Upper lobe of left lung (tissue), 6 donors: Measurements from ENCODE around the gene MEF2C. TPM values are rescaled to one million over a fixed set of nuclear protein-coding genes. Genes with fewer than 3 reads are reported as not detected.
A peak's percentile ranks its signal among the peaks of the same experiment; 100 is the strongest.

Experiments used
- ATAC-seq, 2 donors: fragments of 200-7000 bp; cut with Tn5 transposase; one replicate each; pipeline ENCODE4 v1.9.1; 2022; ENCODE audit warnings: mild to moderate bottlenecking in 2 of 2, moderate library complexity in 2 of 2; ENCODE audit not compliant: low FRiP score in 2 of 2
- DNase-seq, 2 donors: peaks; one replicate each; pipeline ENCODE4 v3.0.0-alpha.2; 2019 to 2020
- H3K27ac ChIP-seq, 4 donors: fragments of 200-600 bp; sonication (generic); one replicate each; pipeline ENCODE4 v1.5.1; 2016 to 2019
- H3K27me3 ChIP-seq, 4 donors: fragments of 200-600 bp; sonication (generic); one replicate each; pipeline ENCODE4 v1.5.1; 2017 to 2019
- H3K36me3 ChIP-seq, 4 donors: fragments of 200-600 bp; sonication (generic); one replicate each; pipeline ENCODE4 v1.5.1; 2016 to 2019
- H3K4me1 ChIP-seq, 4 donors: fragments of 200-600 bp; sonication (generic); one replicate each; pipeline ENCODE4 v1.5.1; 2018 to 2019
- H3K4me3 ChIP-seq, 4 donors: fragments of 200-600 bp; sonication (generic); one replicate each; pipeline ENCODE4 v1.5.1; 2017 to 2019; ENCODE audit warnings: mild to moderate bottlenecking in 2 of 4, moderate library complexity in 1 of 4
- H3K9me3 ChIP-seq, 4 donors: fragments of 200-600 bp; sonication (generic); one replicate each; pipeline ENCODE4 v1.5.1; 2018 to 2019
- CTCF ChIP-seq, 6 experiments: fragments of 450-650 bp in 4 of 6; fragments of 200-600 bp in 2 of 6; sonication (generic) in 2 of 6; IDR thresholded peaks; one replicate each; pipeline ENCODE4 v1.5.1; 2016 to 2019; ENCODE audit warnings: antibody characterized with exemption in 6 of 6
- EP300 ChIP-seq, 4 donors: sonication (generic); formaldehyde crosslinking; IDR thresholded peaks; one replicate each; pipeline ENCODE4 v1.5.1; 2017; ENCODE audit warnings: antibody characterized with exemption in 4 of 4, control low read depth in 2 of 4
- POLR2A ChIP-seq, 4 donors: fragments of 450-650 bp; IDR thresholded peaks; one replicate each; pipeline ENCODE4 v1.5.1; 2016 to 2017; ENCODE audit warnings: antibody characterized with exemption in 4 of 4, mild to moderate bottlenecking in 2 of 4
- POLR2AphosphoS5 ChIP-seq, 2 donors: sonication (generic); formaldehyde crosslinking; IDR thresholded peaks; one replicate each; pipeline ENCODE4 v1.5.1; 2017; ENCODE audit warnings: antibody characterized with exemption in 2 of 2
- WGBS, 2 donors: methylation state at CpG; one replicate each; pipeline ENCODE4 v1.1.5; 2017 to 2018; 5-methylcytosine and 5-hydroxymethylcytosine counted together
- total RNA-seq, 6 donors: library from RNA; depleted of rRNA in 4 of 6; stranded (reverse); fragments of >200 nt in 4 of 6; gene quantifications; one replicate each; pipeline versions ENCODE4 v1.1.0 to v1.2.1, GENCODE V29; 2016 to 2021
- donor health status: DM: no; HTN: no; CAD: no; lungs with moderate emphysema.
- donor health status: DM: no; HTN: yes; CAD: no; lungs with severe emphysema.

MEF2C gene
- total RNA-seq, 6 donors from 2014 or later, result 20.5 to 46.2 (median 35.8) TPM

- H3K4me1 ChIP-seq, result peaks cover 3 to 24% (median 14%) of the 10 kb centered on the region in 4 donors
- H3K36me3 ChIP-seq, result no peaks in the 10 kb centered on the region
- H3K9me3 ChIP-seq, result no peaks in the 10 kb centered on the region
- 48 to 53% methylated on average over 2 of the region's 2 CpGs for WGBS, 2 donors
- TF ChIP-seq POLR2A (IDR thresholded peaks at IDR 0.05), result no peak
- TF ChIP-seq EP300 (IDR thresholded peaks at IDR 0.05), result no peak
- no peak for TF ChIP-seq POLR2AphosphoS5 (IDR thresholded peaks at IDR 0.05)
- no peak for TF ChIP-seq CTCF (IDR thresholded peaks at IDR 0.05)
- H3K4me3 ChIP-seq, result no peak overlapping the region
- H3K27ac ChIP-seq, result peak overlapping the region in 3 of 4 donors; percentile 47 to 95 (median 81)
- DNase-seq (no peak), ATAC-seq (no peak)
- H3K27me3 ChIP-seq, result no peaks in the 10 kb centered on the region
These were observed 4.4 kb upstream of the MEF2C start for GRCh38 chr5:88887342-88887741.

GRCh38 chr5:88886746-88887341 is 3.9 kb upstream of the MEF2C start:
- TF ChIP-seq POLR2AphosphoS5 (IDR thresholded peaks at IDR 0.05), result no peak
- TF ChIP-seq POLR2A (IDR thresholded peaks at IDR 0.05), result no peak
- no peak for TF ChIP-seq EP300 (IDR thresholded peaks at IDR 0.05)
- no peak for TF ChIP-seq CTCF (IDR thresholded peaks at IDR 0.05)
- 36 to 37% methylated on average over 4 of the region's 4 CpGs for WGBS, 2 donors
- no peak for ATAC-seq

GRCh38 chr5:88886252-88886651 is 3.3 kb upstream of the MEF2C start:
- DNase-seq (no peak), ATAC-seq (no peak)
- Histone ChIP-seq H3K9me3 (no peaks in the 10 kb centered on the region), H3K27me3 (no peaks in the 10 kb centered on the region), H3K36me3 (no peaks in the 10 kb centered on the region), H3K4me1 (peaks cover 3 to 24% (median 16%) of the 10 kb centered on the region in 4 donors), H3K4me3 (peak overlapping the region in 2 of 4 donors; percentile 15 to 29), H3K27ac (peak overlapping the region; percentile 47 to 95 (median 65))
- TF ChIP-seq POLR2A (IDR thresholded peaks at IDR 0.05), result no peak
- TF ChIP-seq POLR2AphosphoS5 (IDR thresholded peaks at IDR 0.05), result no peak
- TF ChIP-seq CTCF (IDR thresholded peaks at IDR 0.05), result no peak
- no peak for TF ChIP-seq EP300 (IDR thresholded peaks at IDR 0.05)
- 32 to 46% methylated on average over 1 of the region's 1 CpG for WGBS, 2 donors

More at GRCh38 chr5:88886746-88887341, 3.9 kb upstream of the MEF2C start:
- H3K9me3 ChIP-seq, result no peaks in the 10 kb centered on the region
- no peaks in the 10 kb centered on the region for H3K27me3 ChIP-seq
- H3K4me1 ChIP-seq, result peaks cover 3 to 24% (median 14%) of the 10 kb centered on the region in 4 donors
- no peaks in the 10 kb centered on the region for H3K36me3 ChIP-seq
- H3K27ac ChIP-seq, result peak overlapping the region; percentile 47 to 95 (median 65)
- DNase-seq, result no peak
- peak overlapping the region in 2 of 4 donors; percentile 15 to 29 for H3K4me3 ChIP-seq

- DNase-seq (no peak), ATAC-seq (no peak)
- no peaks in the 10 kb centered on the region for H3K36me3 ChIP-seq
- no peaks in the 10 kb centered on the region for H3K27me3 ChIP-seq
- peak overlapping the region in 2 of 4 donors; percentile 61 to 67 for H3K4me3 ChIP-seq
- H3K4me1 ChIP-seq, result peaks cover 2 to 18% (median 13%) of the 10 kb centered on the region in 4 donors
- peak overlapping the region; percentile 81 to 95 (median 87) for H3K27ac ChIP-seq
- 9 to 35% methylated on average over 1 of the region's 1 CpG for WGBS, 2 donors
- no peak for TF ChIP-seq CTCF (IDR thresholded peaks at IDR 0.05)
- TF ChIP-seq POLR2AphosphoS5 (IDR thresholded peaks at IDR 0.05), result no peak
- TF ChIP-seq EP300 (IDR thresholded peaks at IDR 0.05), result no peak
- no peak for TF ChIP-seq POLR2A (IDR thresholded peaks at IDR 0.05)
- H3K9me3 ChIP-seq, result no peaks in the 10 kb centered on the region
These were observed 2.0 kb upstream of the MEF2C start for GRCh38 chr5:88885002-88885401.

- no peaks in the 10 kb centered on the region for H3K27me3 ChIP-seq
- no peak for ATAC-seq
- peaks cover 0 to 22% (median 15%) of the 10 kb centered on the region in 4 donors for H3K4me1 ChIP-seq
- peak overlapping the region; percentile 81 to 95 (median 87) for H3K27ac ChIP-seq
- no peaks in the 10 kb centered on the region for H3K9me3 ChIP-seq
- H3K36me3 ChIP-seq, result no peaks in the 10 kb centered on the region
- no peak for DNase-seq
- TF ChIP-seq CTCF (IDR thresholded peaks at IDR 0.05) (no peak), POLR2A (IDR thresholded peaks at IDR 0.05) (no peak), POLR2AphosphoS5 (IDR thresholded peaks at IDR 0.05) (no peak), EP300 (IDR thresholded peaks at IDR 0.05) (no peak)
- H3K4me3 ChIP-seq, result peak overlapping the region; percentile 37 to 67 (median 60)
- WGBS, 2 donors, result 19 to 22% methylated on average over 2 of the region's 2 CpGs
These were observed 1.6 kb upstream of the MEF2C start for GRCh38 chr5:88884608-88884877.
